HK-2 (cell line): ENCODE data around the gene ACP2.

Experiments used
- DNase-seq: peaks from one replicate; pipeline ENCODE4 v3.0.0-alpha.2; 2018; ENCODE audit not compliant: unreplicated experiment

ACP2 gene

GRCh38 chr11:47269002-47269828 lies 20.6 kb upstream of the ACP2 start:
- DNase-seq, result peak; percentile 82

DNA sequence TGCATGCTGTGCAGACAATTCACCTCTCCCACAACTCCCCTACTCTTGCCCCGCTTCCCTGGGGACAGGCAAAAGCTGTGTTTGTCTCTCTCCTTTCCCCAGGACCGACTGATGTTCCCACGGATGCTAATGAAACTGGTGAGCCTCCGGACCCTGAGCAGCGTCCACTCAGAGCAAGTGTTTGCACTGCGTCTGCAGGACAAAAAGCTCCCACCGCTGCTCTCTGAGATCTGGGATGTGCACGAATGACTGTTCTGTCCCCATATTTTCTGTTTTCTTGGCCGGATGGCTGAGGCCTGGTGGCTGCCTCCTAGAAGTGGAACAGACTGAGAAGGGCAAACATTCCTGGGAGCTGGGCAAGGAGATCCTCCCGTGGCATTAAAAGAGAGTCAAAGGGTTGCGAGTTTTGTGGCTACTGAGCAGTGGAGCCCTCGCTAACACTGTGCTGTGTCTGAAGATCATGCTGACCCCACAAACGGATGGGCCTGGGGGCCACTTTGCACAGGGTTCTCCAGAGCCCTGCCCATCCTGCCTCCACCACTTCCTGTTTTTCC lies 19.9 kb upstream of the ACP2 start:
- no peak for DNase-seq

DNA sequence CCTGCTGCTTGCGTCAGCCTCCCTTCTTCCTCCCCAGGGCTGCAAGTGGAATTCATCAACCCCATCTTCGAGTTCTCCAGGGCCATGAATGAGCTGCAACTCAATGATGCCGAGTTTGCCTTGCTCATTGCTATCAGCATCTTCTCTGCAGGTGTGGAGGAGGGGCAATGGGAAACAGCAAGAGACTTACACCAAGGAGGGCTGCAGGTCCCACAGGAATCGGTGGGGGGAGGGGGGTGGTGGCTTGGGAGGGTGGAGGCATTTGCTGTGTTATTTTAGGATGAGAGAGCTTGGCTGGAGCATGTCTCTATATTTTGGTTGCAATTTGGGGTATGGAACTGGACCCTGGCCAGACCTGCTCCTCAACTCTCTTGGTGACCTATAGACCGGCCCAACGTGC lies 19.3 kb upstream of the ACP2 start:
- no peak for DNase-seq

DNA sequence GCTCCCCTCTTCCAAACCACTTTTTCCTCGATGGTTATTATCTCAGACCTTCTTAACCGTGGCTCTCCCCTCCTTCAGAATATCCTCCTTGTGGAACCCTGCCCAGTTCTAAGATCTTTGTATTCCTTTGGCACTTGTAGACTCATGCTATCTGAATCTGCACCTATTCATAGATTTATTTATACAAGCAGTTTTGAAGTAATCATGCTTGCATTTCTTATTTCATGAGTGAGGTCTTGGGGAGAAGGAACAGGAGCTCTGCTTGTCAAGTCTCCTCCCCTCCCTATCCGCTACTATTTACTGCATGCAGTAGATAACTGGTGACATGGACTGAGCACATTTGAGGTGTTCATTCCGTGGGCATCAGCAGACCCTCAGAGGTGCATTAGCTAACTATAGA lies 15.9 kb upstream of the ACP2 start:
- DNase-seq, result no peak

- no peak for DNase-seq
These were observed 15.5 kb upstream of the ACP2 start for GRCh38 chr11:47264119-47264518.

- no peak for DNase-seq
These were observed 12.7 kb upstream of the ACP2 start for GRCh38 chr11:47261291-47261800.

- no peak for DNase-seq
These were observed 11.8 kb upstream of the ACP2 start for GRCh38 chr11:47260366-47260765.

DNA sequence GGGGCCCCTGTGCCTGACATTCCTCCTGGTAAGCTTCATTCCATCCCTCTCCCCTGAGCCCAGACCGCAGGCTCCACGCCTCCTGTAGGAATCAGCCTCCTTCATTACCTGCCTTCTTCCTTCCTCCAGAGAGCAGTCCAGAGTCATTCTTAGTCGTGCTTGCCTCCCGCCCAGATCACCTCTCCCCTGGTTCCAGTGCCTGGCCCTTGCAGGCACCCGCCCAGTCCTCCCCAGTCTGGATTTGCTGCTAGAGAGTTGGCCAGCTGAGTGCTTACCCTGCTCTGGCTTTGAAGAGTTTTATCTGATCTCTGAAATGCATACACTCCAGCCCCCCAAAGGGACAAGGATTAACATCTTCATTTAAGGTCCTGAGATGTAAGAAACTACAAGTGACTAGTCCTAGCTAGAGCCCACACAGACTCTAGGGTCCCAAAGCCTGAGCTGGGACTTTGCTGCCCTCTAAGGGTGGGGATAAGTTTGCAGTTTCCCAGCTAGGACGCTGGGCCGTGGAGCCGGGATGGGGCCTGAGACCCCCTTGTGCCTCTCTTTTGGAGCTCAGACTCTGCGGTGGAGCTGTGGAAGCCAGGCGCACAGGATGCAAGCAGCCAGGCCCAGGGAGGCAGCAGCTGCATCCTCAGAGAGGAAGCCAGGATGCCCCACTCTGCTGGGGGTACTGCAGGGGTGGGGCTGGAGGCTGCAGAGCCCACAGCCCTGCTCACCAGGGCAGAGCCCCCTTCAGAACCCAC lies 10.8 kb upstream of the ACP2 start:
- peak; percentile 61 for DNase-seq

DNA sequence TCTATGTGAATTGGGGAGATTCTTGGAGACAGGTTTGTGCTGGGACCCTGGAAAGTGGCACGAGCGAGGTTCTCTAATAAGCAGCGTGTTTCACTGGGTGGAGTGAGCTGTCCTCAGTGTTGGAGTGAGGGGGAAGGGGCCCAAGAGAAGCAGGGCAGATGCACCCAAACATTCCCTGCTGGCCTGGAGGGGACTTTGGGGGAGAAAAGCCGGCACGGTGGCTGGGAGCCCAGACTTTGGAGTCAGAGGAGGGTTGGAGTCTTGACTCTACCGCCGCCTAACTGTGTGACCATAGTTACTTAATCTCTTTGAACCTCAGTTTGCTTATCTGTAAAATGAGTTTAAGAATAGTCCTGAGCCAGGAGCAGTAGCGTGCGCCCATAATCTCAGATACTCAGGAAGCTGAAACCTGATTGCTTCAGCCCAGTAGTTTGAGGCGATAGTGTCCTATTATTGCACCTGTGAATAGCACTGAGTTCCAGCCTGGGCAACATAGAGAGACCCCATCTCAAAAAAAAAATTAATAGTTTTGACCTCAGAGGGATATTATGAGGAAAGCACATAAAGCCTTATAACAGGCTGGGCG lies 9.8 kb upstream of the ACP2 start:
- no peak for DNase-seq

- peak; percentile 57 for DNase-seq
These were observed 9.1 kb upstream of the ACP2 start, which contains the start of gene NR1H3 for GRCh38 chr11:47257517-47258316. Gene NR1H3 (plus strand): TSS chr11:47257996. CDS start chr11:47259217, 1,221 bp downstream.

DNA sequence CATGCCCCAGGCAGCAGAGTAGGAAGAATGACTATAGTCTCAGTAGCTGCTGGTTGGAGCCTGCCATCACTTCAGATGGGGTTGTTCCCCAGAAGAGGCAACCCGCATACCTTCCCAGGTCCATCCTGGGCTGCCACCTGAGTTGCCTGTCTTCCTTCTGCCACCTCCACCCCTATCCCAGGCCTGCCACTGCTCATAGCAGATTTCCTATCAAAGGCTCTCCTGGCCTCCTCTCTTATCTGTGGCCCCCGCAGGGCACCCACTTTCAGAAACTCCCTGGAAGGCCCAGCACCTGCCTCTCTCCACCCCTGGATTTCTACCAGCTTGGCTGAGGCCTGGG lies 8.5 kb upstream of the ACP2 start:
- no peak for DNase-seq

DNA sequence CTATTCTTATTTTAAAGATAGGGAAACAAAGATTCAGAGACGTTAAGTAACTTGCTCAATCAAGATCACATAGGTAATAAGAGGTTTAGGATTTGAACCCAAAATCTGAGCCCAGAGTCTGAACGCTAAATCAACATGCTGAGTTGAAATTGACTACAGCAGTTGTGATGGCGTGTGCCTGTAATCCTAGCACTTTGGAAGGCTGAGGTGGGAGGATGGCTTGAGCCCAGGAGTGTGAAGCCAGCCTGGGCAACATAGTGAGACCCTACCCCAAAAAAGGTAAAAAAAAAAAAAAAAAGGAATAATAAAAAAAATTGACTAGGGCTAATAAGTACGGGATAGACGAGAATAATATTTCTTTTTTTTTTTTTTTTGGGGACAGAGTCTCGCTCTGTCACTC lies 7.8 kb upstream of the ACP2 start:
- no peak for DNase-seq

DNA sequence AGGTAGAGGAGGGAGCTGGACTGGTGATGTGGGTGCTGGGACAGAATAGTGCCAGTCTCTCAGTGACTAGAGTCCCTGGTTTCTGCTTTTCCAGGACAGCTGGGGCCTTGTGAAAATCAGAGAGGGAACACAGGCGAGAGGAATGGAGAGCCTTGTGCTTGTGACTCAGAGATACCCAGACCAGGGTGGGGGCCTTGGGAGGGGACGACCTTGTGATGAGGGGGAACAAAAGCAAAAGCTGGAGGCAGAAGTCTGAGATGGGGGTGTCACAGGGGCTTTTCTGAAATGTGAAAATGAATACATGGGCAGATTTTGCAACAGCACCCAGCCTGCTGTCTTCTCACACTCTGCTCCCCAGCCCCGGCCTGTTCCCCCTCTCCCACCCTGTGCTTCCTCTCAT lies 5.8 kb upstream of the ACP2 start:
- no peak for DNase-seq

DNA sequence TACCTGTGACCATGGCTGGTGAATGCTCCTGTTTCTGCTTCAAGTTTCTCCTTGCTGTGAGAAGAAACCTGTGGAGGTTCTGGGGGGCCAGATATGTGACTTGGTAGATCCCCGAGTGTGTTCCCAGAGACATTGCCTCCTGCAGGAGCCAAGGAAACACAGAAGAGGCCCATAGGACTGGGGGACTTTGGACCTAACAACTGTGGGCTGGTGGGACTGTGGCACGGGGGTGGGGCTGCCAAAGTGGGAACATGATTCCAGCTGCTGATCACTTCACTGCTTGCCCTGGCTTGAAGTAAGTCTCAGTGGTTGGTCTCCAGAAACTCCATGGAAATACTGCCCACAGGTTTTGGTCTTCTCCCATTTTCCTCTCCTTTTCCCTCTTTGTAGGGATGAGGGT lies 5.0 kb upstream of the ACP2 start:
- no peak for DNase-seq

GRCh38 chr11:47251751-47252150 lies 3.1 kb upstream of the ACP2 start:
- no peak for DNase-seq

GRCh38 chr11:47249378-47249715 lies 733 bp upstream of the ACP2 start:
- DNase-seq, result no peak

DNA sequence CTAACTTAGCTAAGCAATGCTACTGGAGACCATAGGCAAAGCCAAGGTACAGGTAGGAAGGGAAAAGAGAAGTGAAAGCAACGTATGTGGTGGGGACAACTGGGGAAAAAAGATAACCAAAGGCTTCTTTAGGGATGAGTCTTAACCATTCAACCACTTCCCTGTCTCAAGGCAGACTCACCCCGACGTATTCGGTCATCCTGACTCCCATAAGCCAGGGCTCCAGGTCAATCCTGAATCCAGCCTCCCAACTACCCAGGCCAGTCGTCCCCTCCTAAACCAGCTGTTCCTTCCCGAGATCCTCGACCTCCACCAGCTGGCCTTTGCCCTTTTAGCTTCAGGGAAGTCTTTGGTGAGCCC lies 330 bp downstream of the ACP2 start:
- DNase-seq, result no peak

GRCh38 chr11:47247502-47247901 lies 1.1 kb downstream of the ACP2 start:
- DNase-seq, result no peak

DNA sequence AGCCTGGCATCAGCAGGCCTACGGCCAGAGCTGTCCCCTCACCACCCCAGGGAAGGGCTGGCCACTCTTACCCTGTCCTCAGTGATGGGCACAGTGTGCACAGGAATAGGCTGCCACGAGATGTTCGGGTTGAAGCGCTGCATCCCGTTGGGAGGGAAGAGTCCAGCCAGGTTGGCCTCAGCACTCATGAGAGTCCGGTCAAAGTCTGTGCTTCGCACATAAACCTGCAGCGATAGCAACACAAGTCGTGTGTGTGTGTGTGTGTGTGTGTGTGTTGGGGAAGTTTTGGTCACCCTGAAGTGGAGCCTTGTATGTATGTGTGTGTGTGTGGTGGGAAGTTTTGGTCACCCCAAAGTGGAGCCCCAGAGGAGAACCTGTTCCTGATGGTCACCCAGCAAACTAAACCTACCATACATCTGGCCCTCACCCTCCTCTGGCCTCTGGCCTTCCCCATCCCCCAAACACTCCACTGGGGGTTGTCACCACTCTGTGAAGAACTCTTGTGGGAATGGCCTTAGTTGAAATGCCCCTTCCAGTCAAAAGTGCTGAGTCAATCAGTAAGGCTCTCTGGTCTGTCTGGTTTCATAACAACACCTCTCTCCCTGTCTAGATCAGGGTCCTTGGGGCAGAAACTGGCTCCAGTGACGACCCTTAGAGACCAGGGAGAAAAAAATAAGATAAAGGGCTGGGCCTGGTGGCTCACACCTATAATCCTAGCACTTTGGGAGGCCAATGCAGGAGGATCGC lies 2.8 kb downstream of the ACP2 start:
- DNase-seq, result no peak

GRCh38 chr11:47244448-47245350 lies 3.9 kb downstream of the ACP2 start:
- no peak for DNase-seq
